Calu3 (cell line): Measurements from ENCODE around the gene ATP5MG. TPM values are rescaled to one million over a fixed set of nuclear protein-coding genes. Genes with fewer than 3 reads are reported as not detected.

ENCODE experiments used
- BruUV-seq: library from RNA; stranded (reverse); fragments of 400-500 nt; replicated peaks from 2 replicates; lab custom pipeline; 2021; lab: Mats Ljungman, UMichigan
- CTCF ChIA-PET: fragments of 300-600 bp; sonication (Branson Sonifier 250); formaldehyde crosslinking; loops from one replicate; lab custom pipeline; 2022; ENCODE audit warnings: antibody characterized with exemption; lab: Charles Lee
- DNase-seq: peaks from one replicate; pipeline ENCODE4 v3.0.0; 2022
- H3K27ac Mint-ChIP-seq: one replicate; pipeline ENCODE4 v1.8.0; 2022; ENCODE audit warnings: mixed read lengths; ENCODE audit not compliant: unreplicated experiment
- H3K27me3 Mint-ChIP-seq: one replicate; pipeline ENCODE4 v1.8.0; 2022; ENCODE audit warnings: mixed read lengths; ENCODE audit not compliant: unreplicated experiment
- H3K36me3 Mint-ChIP-seq: one replicate; pipeline ENCODE4 v1.8.0; 2022; ENCODE audit warnings: mild to moderate bottlenecking, moderate library complexity, mixed read lengths; ENCODE audit not compliant: insufficient read depth, unreplicated experiment
- H3K4me1 Mint-ChIP-seq: one replicate; pipeline ENCODE4 v1.8.0; 2022; ENCODE audit warnings: mild to moderate bottlenecking, low read depth, mixed read lengths; ENCODE audit not compliant: unreplicated experiment
- H3K4me3 Mint-ChIP-seq: one replicate; pipeline ENCODE4 v1.8.0; 2022; ENCODE audit warnings: mild to moderate bottlenecking, low read depth, moderate library complexity, mixed read lengths; ENCODE audit not compliant: unreplicated experiment
- H3K9me3 Mint-ChIP-seq: one replicate; pipeline ENCODE4 v1.8.0; 2022; ENCODE audit warnings: low read depth, mixed read lengths; ENCODE audit not compliant: unreplicated experiment
- intact Hi-C: fragments of 100-400 bp; cut with micrococcal nuclease; formaldehyde crosslinking; loops from one replicate; pipeline ENCODE4 v1.10.0; 2022; ENCODE audit not compliant: unreplicated experiment
- total RNA-seq: library from RNA; stranded (reverse); gene quantifications from 2 replicates; pipeline ENCODE4 v1.2.3, GENCODE V29; 2022
- TF ChIP-seq, protein P1 (sequence below): fragments of 200-600 bp; IDR thresholded peaks from one replicate; pipeline ENCODE4 v1.8.0; 2022; ENCODE audit warnings: antibody characterized with exemption; ENCODE audit not compliant: unreplicated experiment

ATP5MG gene
- total RNA-seq, 1 experiment from 2014 or later = 145 TPM

GRCh38 chr11:118373871-118374270 lies 27.5 kb upstream of the ATP5MG start:
- Mint-ChIP-seq H3K4me3 (no peak overlapping the region), H3K4me1 (no peaks in the 10 kb centered on the region), H3K9me3 (no peaks in the 10 kb centered on the region), H3K27ac (no peak overlapping the region), H3K27me3 (no peaks in the 10 kb centered on the region), H3K36me3 (peaks cover 19% of the 10 kb centered on the region)
- intact Hi-C loops = no loop called here
- no peak for DNase-seq
- CTCF ChIA-PET = no interaction called here
- BruUV-seq = no TSS peak
- TF ChIP-seq, protein P1, sequence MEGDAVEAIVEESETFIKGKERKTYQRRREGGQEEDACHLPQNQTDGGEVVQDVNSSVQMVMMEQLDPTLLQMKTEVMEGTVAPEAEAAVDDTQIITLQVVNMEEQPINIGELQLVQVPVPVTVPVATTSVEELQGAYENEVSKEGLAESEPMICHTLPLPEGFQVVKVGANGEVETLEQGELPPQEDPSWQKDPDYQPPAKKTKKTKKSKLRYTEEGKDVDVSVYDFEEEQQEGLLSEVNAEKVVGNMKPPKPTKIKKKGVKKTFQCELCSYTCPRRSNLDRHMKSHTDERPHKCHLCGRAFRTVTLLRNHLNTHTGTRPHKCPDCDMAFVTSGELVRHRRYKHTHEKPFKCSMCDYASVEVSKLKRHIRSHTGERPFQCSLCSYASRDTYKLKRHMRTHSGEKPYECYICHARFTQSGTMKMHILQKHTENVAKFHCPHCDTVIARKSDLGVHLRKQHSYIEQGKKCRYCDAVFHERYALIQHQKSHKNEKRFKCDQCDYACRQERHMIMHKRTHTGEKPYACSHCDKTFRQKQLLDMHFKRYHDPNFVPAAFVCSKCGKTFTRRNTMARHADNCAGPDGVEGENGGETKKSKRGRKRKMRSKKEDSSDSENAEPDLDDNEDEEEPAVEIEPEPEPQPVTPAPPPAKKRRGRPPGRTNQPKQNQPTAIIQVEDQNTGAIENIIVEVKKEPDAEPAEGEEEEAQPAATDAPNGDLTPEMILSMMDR = no peak

- Mint-ChIP-seq H3K36me3 (peaks cover 19% of the 10 kb centered on the region), H3K4me1 (no peaks in the 10 kb centered on the region), H3K4me3 (no peak overlapping the region), H3K27me3 (no peaks in the 10 kb centered on the region), H3K9me3 (no peaks in the 10 kb centered on the region), H3K27ac (no peak overlapping the region)
- DNase-seq = no peak
- CTCF ChIA-PET = no interaction called here
- no TSS peak for BruUV-seq
- TF ChIP-seq, protein P1 = no peak
- intact Hi-C loops = no loop called here
These were observed 26.7 kb upstream of the ATP5MG start for GRCh38 chr11:118374729-118375128.

- CTCF ChIA-PET = interaction anchor here (0.6 to 1.1 kb wide), 2 partner anchors 14 to 25 kb away, joined by 3 read pairs; no protein-coding TSS in a partner anchor
- intact Hi-C loops = no loop called here
- H3K4me3 Mint-ChIP-seq = no peak overlapping the region
- H3K9me3 Mint-ChIP-seq = no peaks in the 10 kb centered on the region
- H3K4me1 Mint-ChIP-seq = no peaks in the 10 kb centered on the region
- BruUV-seq = no TSS peak
- TF ChIP-seq, protein P1 = no peak
- DNase-seq = no peak
- no peak overlapping the region for H3K27ac Mint-ChIP-seq
- H3K27me3 Mint-ChIP-seq = no peaks in the 10 kb centered on the region
- H3K36me3 Mint-ChIP-seq = peaks cover 19% of the 10 kb centered on the region
These were observed 25.4 kb upstream of the ATP5MG start for GRCh38 chr11:118375978-118376377.

DNA sequence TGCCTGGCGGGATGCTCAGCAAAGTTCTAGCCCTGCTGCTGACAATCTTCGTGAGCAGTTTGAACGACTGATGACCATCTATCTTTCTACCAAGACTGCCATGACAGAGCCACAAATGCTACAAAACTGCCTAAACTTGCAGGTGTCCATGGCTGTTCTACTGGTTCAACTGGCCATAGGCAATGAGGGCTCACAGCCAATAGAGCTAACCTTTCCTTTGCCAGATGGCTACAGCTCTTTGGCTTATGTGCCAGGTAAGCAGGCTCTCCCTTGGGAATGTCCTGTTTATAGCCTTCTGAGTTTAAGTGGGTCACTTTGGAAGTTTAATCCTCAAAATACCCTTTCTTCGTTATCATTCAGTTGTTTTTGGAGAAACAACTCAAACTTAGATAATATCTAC lies 21.9 kb upstream of the ATP5MG start:
- peaks cover 12% of the 10 kb centered on the region for H3K36me3 Mint-ChIP-seq
- BruUV-seq = no TSS peak

More for the DNA sequence above, 21.9 kb upstream of the ATP5MG start:
- intact Hi-C loops = no loop called here
- TF ChIP-seq, protein P1 = no peak
- Mint-ChIP-seq H3K4me3 (no peak overlapping the region), H3K27me3 (no peaks in the 10 kb centered on the region), H3K27ac (no peak overlapping the region), H3K4me1 (no peaks in the 10 kb centered on the region), H3K9me3 (no peaks in the 10 kb centered on the region)
- DNase-seq = no peak
- CTCF ChIA-PET = no interaction called here
